SIG-M5 (cell line): ENCODE results near the gene KCNMB1.

Experiments used
- DNase-seq: peaks from one replicate; lab custom pipeline; 2025; lab: John Stamatoyannopoulos, UW

The KCNMB1 gene

DNA sequence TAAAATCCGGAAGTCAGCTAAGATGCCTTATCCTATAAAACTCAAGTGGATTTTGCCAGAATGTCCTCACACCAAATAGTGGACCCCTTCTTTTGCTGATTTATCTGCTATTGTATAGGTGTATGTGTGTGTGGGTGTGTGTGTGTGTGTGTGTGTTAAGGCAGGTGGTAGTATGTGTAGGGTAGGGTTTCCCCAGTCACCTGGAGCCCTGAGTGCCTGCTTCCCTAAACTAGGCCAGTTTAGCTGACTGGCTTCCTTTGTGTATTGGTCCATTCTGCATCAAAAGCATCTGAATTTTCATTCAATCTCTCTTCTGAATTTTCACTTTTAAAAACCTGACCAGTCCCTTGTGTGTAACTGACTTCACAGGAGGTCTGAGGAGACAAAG is 49.4 kb downstream of the KCNMB1 start:
- DNase-seq = no peak

DNA sequence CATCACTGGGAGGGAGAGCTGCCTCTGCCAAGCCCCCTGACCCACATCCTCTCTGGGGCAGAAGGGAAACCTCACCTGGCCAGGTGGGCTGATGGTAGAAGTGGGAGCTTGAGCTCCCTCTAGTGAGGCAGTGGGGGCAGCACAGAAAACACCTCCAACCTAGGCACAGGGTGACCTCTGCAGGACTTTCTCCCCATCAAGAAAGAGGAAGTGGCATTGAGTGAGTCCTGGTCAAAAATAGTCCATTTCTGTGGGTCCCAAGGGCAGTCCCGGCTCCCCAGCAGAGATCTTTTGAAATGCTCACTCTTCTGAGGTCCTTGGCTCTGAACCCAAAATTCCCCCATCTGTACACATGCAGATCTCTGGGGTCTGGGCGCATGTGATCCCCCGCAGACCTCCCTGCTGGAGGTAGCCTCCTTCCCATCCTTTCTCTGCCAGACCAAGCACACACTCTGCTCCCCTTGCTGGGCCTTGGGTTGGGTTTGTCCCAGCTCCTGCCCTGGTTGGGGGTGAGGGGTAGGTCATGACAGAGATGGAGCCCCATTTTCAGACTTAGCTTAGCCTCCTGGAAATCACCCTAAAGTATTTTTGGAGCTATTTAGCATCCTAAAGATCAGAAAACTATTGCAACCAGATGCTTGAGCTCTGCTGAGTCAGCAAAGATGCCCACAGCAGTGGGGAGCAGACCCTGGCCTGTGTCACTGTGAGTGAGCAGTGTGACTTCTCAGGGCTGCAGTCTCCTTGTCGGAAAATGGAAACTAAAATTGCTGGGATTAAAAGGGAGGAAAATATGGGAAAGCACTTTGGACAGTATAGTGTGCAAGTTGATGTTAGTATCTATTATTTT is 50.0 kb downstream of the KCNMB1 start:
- DNase-seq = no peak

DNA sequence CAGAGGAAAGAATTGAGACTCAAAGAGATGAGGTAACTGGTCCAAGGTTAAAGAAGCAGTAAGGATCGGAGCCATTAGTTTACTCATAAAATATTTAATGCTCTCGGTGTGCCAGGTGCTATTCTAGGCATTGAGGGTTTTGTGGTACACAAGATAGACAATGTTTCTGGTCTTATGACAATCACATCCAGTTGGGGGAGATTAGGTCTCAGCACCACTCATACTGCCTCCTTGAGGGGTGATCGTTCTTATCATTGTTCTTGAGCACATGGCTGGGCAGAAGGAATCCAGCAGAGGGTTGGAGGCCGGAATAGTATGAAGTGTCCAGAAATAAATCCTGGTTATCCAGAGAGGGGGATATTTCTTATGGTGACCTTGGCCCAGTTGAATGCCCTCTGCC is 50.9 kb downstream of the KCNMB1 start:
- no peak for DNase-seq

DNA sequence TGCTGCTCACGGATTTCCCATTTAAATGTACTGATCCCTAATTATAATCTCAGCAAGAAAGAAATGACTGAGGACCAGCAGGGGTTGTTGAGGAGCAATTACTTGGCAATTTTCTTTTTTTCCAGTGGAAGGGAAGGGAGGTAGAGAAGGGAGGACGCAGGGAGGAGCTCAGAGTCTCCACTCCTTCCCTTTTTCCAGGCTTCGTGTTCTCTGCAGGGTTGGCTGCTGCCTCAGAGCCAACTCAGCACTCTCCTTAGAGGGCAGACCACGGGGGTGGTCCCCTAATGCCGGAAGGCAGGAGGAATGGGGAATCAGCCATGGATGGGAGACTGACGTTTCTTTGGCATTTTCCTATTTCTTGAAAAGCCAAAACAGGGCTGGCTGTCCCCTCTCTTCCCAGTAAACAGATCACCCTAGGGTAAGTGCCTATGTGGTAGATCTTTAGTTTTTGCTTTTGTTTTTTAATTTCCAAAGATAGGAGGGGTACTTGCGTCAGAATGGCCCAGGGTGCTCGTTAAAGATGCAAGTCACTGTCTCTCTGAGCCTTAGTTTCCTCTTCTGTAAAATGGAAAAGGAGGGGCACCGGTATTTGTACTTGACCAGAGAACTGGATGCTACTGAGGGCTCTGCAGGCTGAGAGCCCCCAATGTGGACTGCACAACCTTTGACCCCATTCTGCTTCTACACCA is 52.0 kb downstream of the KCNMB1 start:
- no peak for DNase-seq

DNA sequence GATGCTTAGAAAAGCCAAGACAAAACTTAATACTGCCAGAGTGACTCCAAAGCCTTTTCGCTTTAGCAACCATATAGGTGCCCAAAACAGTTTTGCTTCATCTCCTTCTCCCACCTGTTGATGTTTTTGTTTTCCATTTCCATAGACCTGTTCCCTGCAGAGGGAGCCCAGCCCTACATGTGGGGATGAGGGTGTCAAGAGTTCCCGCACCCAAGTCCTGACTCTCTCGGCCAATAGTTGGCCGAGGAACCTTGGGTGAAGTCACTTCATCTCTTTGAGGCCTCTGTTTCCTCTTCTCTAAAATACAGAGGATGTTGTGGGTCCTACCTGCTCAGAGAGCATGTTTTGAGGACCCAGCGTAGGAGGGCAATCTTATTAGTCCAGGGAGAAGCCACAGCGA is 53.1 kb downstream of the KCNMB1 start:
- no peak for DNase-seq

DNA sequence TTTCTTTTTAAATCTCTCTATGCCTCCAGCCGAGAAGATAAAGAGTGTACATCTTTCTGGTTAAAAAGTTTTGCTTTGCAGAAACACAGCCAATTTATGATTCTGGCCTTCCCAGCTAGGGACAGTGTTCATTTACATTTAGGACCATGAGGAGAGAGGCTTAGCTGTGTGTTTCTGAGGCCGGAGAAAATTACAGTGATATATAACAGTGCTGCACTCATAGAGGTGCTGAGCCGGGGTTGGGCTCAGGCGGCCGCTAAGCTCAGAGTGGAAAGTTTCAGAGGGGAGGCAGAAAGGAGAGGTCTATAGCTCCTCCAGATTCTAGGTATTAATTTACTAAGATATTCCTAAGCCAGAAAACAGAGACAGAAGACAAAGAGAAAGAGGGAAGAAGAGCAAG is 54.5 kb downstream of the KCNMB1 start:
- no peak for DNase-seq

DNA sequence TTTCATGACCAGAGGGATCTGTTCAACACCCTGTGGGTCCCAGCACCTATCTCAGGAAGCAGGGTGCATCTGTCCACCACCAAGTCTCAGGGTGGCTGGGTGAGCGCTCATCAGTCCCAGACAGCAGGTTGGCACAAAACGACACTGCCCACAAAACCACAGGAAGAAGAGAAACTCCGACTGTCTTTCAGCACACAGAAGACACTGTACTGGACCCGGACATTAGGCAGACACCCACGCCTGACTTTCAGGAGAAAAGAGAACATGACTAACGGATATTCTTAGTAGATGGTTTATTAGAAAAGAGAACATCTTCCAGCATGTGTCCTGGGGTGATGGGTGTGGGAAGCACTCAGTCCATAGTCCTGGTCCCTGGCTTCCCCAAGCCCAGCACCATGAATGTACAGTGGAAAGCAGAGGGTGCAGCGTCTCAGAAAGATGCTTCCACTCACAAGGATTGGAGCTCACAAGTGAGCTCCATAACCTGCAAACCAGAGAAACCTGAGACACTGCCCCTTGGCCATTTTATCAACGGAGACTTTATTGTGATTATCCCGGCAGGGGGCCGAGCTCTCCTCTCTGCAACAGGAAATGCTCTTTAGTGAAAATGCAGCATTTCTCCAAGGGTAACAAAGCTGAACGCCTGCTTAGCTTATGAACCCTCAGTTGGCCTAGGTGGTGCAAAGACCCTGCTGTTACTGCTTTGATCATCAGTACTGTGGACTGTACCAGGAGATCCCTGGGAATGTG is 55.8 kb downstream of the KCNMB1 start:
- DNase-seq = peak; percentile 18

DNA sequence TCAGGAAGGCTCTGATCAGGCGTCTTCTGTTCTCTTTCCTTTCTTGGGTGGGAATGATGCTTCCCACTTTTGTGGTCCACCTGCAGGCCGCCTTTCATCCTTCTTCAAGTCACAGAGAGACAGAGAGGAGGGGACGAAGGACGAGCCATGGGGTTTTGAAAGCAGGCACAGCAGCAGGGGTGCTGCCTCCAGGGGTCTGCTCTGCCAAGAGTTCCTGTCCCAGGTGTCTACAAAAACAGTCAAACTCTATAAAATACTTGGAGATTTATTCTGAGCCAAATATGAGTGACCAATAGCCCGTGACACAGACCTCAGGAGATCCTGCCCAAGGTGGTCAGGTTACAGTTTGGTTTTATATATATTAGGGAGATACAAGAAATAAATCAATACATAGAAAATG is 57.1 kb downstream of the KCNMB1 start:
- DNase-seq = no peak

DNA sequence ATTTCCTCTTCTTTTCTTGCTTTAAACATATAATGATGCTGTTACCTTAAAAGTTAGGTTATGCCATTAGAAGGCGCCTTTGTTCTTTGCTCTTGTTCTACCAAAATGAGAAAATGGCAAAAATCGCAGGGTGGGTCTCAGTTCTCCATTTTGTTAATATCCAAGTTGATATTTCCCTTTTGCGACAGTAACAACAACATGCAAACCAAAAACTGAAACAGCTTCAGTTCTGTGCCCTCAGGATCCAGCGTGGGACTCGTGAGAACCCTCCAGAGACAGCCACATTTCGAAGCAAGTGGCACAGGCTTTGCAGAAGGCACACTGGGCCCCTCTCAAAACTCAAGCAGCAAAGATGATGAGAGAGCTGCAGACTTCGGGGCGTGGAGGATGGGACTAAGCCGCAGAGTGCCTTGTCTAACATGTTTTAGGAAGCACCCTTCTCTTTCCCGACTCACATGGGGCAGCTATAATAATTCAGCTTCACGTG is 58.6 kb downstream of the KCNMB1 start:
- DNase-seq = no peak

DNA sequence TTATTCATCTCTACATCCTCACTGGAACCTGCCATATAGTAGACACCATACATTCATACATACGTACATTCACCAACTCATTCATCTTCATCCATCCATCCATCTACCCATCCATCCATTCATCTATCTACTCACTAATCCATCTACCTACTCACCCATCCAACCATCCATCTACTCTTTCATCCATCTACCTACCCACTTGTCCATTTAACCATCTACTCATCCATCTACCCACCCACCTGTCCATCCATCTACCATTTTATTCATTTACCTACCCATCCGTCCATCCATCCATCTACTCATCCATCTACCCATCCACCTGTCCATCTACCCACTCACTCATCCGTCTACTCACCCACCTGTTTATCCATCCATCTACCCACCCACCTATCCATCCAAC is 59.6 kb downstream of the KCNMB1 start:
- DNase-seq = no peak

DNA sequence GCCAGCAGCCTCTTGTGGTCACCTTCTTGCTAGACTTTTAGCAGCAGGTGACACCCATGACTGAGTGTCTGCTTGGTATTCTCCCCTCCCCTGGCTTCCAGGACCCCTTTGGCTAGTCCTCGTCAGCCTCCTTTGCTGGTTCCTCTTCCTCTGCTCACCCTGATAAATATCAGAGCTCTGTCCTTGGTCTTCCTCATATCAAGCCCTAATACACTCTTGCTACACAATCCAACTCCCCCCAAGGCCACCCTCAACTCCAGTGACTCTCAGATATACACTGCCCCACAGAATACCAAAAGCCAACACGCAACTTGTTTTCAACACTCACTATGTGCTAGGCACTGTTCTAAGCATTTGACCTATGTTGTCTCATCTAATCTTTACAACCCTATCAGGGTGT is 61.3 kb downstream of the KCNMB1 start:
- no peak for DNase-seq

DNA sequence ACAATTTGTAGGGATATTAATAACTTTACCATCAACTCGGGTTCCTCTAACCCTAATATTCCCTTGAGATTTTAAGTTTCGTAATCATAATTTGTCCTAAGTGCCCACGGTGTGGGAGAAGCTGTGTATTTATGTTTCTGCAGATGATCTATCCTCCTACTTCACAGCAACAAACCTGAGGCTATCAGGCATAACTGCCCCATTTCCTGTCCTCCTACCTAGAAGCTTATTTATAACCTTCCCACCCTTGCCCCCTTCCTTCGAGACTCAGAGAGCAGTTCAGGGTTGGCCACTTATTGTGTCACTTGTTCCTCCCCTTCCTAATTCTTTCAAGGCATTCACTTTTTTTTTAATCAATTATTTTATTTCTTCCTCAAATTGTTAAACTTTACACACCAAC is 62.0 kb downstream of the KCNMB1 start:
- DNase-seq = no peak
